Renal cortical epithelial cell (primary cell): ENCODE results near the gene DISP1. TPM values are rescaled to one million over a fixed set of nuclear protein-coding genes. Genes with fewer than 3 reads are reported as not detected.

ENCODE experiments used
- DNase-seq: peaks from one replicate; pipeline ENCODE4 v3.0.0-alpha.2; 2011; ENCODE audit warnings: low read depth
- total RNA-seq: library from RNA; depleted of rRNA; stranded (reverse); fragments of >200 nt; gene quantifications from 2 replicates; pipeline ENCODE4 v1.2.3, GENCODE V29; 2014

DISP1 gene, protein sequence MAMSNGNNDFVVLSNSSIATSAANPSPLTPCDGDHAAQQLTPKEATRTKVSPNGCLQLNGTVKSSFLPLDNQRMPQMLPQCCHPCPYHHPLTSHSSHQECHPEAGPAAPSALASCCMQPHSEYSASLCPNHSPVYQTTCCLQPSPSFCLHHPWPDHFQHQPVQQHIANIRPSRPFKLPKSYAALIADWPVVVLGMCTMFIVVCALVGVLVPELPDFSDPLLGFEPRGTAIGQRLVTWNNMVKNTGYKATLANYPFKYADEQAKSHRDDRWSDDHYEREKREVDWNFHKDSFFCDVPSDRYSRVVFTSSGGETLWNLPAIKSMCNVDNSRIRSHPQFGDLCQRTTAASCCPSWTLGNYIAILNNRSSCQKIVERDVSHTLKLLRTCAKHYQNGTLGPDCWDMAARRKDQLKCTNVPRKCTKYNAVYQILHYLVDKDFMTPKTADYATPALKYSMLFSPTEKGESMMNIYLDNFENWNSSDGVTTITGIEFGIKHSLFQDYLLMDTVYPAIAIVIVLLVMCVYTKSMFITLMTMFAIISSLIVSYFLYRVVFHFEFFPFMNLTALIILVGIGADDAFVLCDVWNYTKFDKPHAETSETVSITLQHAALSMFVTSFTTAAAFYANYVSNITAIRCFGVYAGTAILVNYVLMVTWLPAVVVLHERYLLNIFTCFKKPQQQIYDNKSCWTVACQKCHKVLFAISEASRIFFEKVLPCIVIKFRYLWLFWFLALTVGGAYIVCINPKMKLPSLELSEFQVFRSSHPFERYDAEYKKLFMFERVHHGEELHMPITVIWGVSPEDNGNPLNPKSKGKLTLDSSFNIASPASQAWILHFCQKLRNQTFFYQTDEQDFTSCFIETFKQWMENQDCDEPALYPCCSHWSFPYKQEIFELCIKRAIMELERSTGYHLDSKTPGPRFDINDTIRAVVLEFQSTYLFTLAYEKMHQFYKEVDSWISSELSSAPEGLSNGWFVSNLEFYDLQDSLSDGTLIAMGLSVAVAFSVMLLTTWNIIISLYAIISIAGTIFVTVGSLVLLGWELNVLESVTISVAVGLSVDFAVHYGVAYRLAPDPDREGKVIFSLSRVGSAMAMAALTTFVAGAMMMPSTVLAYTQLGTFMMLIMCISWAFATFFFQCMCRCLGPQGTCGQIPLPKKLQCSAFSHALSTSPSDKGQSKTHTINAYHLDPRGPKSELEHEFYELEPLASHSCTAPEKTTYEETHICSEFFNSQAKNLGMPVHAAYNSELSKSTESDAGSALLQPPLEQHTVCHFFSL (N-terminal part only)
- total RNA-seq = 2.8 and 13.5 TPM in 2 replicates

DNA sequence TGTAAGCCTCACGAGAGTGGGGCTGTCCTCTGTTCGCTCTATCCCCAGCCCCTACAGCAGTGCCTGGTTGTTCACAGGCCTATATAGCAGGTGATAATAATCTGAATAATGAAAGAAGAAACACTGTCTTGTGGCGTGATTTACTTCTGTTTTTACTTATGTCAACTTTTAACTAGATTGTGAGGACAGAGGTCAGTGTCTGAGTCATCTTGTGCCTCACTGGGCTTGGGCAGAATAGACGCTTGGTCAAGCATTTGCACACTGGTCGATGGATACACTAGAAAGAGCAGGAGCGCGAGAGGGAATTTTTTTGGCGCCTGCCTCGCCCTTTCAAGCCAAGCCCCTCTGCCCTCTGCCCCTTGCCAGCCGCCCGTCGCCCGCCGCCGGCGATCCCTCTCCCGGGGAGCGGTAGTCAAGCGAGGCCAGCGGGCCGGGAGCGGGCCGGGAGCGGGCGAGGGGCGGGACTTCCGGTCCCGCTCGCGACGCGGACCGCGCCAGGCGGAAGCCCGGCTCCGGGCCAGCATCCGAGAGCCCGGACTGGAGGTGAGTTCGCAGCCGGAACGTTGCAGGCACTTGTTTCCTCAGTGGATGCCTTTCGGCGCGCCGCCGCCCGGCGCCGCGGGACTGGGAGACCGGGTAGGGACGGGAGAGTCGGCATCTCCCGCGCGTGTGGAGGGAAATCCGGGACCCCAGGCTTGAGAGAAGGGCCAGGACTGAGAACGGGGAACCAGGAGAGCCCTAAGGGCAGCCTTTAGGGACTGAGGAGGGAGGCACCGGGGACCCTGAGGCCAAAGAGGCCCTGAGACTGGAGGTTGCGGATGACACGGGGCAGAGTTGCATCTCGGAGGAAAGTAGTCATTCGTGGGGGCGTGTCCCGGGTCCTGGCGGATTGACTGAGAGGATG lies at the start of gene DISP1:
Gene DISP1, plus strand, starts transcription at position 504 of the 904 bp plus-strand sequence. CDS start 127,785 bp downstream, outside the sequence.
- DNase-seq = peak; percentile 94

DNA sequence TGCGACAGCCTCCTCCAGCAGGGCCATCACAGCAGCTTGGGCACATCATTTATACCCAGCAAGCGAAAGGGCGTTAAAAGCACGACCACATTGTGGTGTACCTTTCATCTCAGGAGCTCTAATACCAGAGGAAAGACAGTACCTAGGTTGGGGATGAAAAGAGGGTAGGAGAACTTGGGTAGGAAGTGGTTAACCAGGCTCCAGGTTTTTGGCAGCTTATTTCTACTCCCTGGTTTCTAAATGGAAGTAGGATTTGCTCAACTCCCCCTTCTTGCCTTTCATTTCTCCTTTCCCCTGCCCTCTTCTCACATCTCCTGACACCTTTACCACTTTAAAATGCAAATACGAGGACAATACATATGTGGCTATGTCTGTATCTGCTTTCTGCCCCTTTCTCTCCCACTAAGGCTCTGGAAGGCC lies 47.7 kb upstream of the DISP1 start:
- no peak for DNase-seq

DNA sequence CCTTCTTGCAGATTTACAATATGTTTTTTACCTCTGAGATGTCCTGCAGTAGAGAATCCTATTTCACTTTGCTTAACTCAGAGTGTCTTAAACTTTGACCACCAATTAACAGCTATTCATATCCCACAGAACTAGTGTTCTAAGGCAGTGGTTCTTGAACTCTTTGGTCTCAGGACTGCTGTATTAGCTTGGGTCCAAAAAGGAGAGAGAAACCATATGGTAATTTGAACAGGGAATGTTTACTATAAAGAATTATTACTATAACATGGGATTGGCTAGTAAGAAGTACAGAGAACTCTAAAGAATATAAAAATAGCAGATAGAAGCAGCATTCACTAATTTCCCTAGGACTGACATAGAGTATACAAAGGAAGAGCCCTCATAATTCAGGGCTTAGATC lies 46.2 kb upstream of the DISP1 start:
- DNase-seq = no peak

DNA sequence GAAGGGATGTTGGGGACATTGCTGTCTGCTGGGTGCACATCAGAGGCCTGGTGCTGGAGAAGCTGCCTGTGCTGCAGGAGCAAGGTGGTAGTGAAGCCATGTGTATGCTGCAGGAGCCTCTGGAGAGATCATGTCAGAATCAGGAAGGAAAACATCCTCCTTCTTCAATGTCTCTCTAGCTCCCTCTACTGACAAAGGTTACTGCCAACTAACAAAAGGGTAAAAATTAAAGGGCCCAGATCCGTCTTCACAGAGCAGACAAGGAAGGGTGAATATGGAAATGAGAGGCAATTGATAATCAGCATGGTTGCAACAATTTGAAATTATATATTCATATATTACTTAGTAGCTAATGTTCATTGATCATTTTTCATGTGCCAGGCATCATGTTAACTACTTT lies 45.7 kb upstream of the DISP1 start:
- DNase-seq = no peak

DNA sequence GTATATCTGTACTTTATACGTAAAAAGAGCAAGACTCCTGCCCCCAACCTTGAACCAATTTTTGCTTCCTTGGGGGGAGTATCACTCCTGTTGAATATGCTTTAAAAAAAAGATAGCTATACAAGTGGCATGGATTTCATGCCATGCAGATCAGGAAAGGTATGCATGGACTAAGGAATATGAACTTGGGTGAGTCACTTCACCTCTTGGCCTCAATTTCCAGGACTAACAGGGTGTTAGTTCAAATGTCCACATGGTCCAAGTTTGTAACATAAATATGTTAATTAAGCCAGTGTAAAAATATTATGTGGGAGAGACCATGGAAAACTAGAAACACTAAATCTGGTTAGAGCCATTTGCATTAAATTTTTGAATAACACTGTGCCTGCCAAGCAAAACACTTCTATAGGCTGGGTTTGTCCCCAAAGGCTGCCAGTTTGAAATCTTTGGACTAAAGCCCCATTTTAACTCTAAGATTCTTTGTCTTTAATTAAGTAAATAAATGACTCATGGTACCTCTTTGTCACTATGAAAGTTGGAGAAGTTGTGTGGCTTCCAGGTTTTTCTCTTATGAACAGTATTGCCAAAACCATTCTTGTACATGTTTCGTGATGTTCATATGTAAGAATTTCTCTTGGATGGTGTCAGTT lies 44.7 kb upstream of the DISP1 start:
- peak; percentile 67 for DNase-seq

DNA sequence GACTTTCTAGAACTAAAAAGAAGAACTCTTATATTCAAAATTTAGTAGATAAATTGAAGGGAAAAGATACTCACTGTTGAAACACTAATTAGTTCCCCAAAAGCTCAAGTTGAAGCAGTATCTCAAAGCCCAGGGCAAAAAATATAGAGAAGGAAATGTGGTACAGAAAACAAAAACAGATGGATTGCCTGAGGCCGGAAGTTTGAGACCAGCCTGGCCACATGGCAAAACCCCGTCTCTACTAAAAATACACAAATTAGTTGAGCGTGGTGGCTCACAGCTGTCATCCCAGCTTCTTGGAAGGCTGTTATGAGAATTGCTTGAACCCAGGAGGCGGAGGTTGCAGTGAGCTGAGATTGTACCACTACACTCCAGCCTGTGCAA lies 41.9 kb upstream of the DISP1 start:
- no peak for DNase-seq

DNA sequence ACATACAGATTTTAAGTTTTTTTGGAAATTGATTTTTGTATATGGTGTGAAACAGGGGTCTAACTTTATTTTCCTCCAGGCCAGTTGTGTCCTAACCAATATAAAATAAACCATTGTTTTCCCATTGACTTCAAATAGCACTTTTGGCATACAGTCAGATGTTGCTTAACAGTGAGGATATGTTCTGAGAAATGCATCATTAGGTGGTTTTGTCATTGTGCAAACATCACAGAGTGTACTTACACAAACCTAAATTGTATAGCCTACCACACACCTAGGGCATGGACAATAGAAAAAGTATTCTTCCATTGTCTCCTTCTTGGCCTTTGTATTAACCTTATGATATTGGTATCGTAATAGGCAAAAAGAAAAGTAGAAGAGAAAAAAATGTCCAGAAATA lies 37.4 kb upstream of the DISP1 start:
- DNase-seq = peak; percentile 96

DNA sequence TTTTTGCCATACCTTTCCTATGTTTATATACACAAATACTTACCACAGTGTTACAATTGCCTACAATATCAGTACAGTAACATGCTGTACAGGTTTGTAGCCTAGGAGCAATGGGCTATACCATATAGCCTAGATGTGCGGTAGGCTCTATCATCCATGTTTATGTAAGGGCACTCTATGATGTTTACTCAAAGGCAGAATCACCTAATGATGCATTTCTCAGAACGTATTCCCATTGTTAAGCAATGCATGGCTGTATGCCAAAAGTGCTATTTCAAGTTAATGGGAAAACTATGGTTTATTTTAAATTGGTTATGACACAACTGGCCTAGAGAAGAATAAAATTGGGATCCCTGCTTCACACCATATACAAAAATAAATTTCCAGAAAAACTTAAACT lies 36.9 kb upstream of the DISP1 start:
- peak; percentile 91 for DNase-seq

DNA sequence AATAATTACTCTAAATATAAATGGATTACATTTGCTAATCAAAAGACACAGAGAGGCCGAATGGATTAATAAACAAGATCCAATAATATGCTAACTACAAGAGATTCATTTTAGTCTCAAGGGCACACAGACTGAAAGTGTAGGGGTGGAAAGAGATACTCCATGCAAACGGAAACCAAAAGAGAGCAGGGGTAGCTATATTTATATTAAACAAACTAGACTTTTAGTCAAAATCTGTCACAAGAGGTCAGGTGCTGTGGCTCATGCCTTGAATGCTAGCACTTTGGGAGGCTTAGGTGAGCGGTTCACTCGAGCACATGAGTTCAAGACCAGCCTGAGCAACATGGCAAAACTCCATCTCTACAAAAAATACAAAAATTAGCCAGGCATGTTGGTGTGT lies 33.6 kb upstream of the DISP1 start:
- no peak for DNase-seq

DNA sequence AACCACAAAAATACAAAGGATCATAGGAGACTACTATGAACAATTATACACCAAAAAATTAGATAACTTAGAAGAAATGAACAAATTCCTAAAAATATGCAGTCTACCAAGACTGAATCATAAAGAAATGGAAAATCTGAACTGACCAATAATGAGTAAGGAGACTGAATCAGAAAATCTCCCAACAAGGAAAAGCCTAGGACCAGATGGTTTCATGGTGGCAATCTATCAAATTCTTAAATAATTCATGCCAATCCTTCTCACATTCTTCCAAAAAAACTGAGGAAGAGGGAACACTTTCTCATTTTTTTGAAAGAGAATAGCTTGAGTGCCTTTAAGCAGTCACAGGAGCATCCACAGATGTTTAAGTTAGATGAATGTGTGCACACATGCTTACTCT lies 31.8 kb upstream of the DISP1 start:
- DNase-seq = no peak

DNA sequence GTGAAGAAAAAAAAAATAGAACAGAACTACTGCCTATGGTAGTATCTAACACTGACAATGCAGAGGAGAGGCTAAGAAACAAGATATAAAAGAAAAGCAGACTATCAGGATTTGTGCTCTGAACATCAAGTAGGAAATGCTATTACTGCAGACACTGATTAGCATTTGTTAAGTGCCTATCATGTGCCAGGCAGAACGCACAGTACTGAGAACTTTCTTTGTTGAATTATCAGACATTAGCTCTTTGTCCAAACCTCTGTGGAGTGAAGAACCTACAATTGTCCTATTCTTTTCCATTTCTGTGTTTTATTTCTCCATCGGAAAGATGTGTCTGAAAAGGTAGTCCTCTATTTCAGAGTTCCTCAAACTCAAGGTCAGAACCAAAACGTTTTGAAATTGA lies 30.5 kb upstream of the DISP1 start:
- no peak for DNase-seq

DNA sequence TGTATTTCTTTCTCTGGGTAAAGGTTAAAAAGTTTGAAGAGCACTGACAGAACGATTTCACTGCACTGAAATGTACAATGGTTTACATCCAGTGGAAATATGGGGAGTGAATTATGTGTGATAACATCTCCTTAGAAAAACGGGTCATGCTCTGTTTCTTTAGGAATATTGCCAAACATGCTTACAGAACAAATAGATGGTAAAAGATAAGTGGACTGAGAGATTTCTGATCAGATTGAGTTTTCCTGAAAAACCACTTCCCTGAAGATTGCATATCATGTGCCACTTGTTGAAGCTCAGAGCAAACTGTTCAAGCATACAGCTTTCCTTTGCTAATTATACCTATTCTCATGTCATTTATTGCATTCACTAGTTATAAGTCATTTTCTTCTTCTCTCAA lies 29.9 kb upstream of the DISP1 start:
- peak; percentile 25 for DNase-seq

DNA sequence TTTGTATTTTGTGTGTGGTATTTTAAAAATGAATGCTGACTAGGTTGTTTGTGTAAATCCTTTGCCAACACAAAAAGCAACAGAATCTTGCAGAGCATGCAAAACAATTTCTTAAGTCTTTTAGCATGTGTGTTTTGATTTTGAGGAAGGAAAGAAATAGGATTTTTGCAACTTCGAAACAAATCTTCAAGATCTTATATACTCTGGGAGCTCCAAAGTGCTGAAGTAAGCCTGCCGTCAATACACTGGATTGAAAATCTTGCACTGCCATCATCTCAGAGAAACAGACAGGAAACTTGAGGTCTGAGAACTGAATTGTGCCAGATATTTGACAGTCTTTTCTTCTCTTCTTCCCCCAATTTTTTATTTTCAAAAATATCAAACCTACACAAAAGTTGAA lies 29.3 kb upstream of the DISP1 start:
- DNase-seq = no peak

DNA sequence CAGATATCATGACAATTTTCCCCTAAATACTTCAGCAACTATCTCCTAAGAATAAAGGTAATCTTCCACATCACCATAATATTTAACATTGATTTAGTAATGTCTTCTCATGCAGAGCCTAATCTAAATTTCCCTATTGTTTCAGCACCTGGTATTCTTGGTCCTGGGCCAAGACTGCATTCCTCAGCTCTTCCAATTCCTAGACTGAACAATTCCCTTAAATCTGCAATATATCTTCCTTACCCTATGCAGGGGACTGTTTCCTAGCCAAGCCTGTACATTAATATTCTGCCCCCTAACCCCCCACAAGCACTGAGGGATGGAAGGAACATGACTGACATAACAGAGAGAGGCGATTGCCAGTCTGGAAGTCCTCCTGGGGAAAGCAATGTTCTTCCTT lies 28.7 kb upstream of the DISP1 start:
- DNase-seq = peak; percentile 66

DNA sequence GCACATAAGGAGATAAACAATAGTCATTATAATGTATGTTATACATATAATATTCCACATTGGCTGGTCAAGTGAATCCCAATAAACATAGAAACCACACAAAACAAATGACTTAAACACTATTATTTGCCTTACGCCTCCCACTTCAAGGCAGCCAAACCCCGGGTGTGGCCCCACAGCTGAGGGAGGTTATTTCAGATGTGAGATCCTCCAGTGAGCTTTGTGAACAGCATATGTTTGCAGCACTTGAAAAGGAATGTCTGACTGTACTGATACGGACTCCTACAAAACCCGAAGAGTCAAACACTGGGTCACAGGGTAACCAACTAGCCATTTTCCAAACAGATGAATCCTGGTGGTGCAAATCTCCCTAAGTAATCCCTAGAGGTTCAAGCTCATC lies 27.1 kb upstream of the DISP1 start:
- no peak for DNase-seq

DNA sequence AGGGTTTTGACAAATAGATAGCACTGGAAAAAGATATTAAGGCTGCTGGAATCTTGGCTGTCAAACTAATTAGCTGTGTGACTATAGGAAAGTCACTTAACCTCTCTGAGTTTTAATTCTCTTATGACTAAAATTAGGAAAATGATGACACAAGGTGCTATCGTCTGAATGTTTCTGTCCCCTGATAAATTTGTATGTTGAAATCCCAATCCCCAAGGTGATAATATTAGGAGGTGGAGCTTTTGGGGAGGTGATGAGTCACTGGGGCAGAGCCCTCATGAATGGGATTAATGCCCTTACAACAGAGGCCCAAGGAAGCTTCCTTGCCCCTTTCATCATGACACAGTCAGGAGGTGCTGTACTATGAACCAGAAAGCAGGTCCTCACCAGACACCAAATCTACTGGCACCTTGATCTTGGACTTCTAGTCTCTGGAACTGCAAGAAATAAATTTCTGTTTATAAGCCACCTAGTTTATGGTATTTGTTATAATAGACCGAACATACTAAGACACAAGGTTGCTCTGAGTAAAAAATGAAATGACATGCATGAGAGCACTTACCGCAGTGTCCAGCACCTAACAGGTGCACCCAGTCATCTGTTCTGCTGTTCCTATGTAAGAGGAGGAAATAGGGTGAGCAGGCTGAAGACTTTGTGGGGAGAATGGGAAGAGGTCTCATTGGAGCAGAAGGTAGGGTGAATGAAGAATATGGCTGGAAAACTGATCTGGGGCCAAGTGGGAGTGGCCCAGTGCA lies 26.3 kb upstream of the DISP1 start:
- no peak for DNase-seq

DNA sequence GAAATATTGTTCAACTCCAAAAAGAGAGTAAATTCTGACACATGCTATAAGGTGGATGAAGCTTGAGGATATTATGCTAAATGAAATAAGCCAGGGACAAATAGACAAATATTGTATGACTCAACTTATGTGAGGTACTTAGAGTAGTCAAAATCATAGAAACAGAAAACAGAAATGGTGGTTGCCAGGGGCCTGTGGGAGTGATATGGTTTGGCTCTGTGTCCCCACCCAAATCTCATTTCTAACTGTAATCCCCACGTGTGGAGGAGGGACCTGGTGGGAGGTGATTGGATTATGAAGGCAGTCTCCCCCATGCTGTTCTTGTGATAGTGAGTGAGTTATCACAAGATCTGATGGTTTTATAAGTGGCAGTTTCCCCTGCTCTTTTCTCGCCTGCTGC lies 24.7 kb upstream of the DISP1 start:
- no peak for DNase-seq

DNA sequence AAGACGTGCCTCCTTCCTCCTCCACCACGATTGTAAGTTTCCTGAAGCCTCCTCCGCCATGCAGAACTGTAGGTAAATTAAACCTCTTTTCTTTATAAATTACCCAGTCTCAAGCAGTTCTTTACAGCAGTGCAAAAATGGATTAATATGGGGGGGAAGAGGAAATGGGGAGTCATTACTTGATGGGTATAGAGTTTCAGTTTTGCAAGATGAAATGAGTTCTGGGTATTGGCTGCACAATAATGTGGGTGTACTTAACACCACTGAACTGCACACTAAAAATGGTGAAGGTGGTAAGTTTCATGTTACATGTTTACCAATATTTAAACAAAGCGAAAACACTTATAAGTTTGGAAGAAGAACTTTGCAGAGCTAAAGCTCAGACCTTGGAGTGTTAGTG lies 24.3 kb upstream of the DISP1 start:
- no peak for DNase-seq

DNA sequence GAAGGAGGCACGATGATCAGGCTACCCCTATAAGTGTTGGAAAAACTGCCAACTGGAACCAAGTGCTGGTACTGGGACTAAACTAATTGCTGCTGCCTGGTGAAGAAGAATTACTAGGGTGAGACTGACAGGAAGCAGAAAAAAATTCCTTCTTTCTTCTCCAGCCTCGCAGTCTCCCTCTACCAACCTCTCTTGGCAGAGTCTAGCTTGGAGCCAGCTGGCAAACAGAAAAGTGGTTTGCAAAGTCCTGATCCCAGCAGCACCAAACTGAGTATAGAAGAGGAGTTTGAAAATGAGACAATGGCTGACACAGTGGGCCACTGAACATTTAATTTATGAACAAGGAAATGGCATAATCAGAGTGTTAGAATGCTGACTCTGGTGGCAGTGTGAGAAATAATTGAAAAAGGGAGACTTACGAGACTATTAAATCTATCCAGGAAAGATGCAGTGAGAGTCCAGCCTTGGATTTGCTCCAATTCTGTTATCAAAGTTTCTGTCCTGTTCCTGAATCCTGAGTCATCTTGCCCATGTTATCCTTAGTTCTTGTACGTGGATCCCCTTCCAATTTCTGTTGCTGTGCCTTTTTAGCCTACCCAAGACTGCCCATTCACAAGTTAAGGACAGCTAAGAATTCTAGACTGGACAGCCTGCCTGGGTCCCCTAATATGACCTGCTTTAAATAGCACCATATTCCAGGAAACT lies 23.7 kb upstream of the DISP1 start:
- DNase-seq = no peak
